Mammary epithelial cell (primary cell): ENCODE results near the gene MSANTD1.

Experiments used
- EZH2 ChIP-seq: IDR thresholded peaks from 2 replicates; pipeline ENCODE4 v1.6.1; 2012; ENCODE audit warnings: low read length, inconsistent platforms, borderline replicate concordance
- TF ChIP-seq, protein P1 (sequence below), 2 donors: IDR thresholded peaks in 1 of 2; conservative IDR thresholded peaks in 1 of 2; 2 replicates each; pipeline ENCODE4 v1.5.1; 2011 to 2012; ENCODE audit warnings: inconsistent platforms in 2 of 2, low read length in 2 of 2, mild to moderate bottlenecking in 2 of 2, control low read depth in 1 of 2, low read depth in 1 of 2; ENCODE audit not compliant: insufficient read depth in 1 of 2; ENCODE audit errors: extremely low read depth in 1 of 2

DNA sequence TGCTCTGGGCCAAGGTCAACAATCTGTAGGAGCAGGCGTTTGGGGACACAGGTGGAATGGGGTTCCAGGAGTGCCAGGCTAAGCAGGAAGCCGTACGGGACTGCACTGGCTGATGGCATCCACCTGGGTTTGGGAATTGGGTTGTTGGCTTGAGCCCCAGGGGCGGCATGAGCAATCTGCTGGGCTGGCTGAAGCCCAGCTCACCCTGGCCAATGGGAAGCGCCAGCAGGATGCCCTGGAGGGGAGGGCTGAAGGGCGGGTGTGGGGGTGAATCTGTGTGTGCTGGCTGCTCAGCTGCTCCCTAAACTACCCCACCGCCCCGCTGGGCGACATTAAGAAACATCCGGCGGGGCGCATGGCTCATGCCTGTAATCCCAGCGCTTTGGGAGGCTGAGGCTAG is 35.0 kb downstream of the MSANTD1 start:
- TF ChIP-seq, protein P1, sequence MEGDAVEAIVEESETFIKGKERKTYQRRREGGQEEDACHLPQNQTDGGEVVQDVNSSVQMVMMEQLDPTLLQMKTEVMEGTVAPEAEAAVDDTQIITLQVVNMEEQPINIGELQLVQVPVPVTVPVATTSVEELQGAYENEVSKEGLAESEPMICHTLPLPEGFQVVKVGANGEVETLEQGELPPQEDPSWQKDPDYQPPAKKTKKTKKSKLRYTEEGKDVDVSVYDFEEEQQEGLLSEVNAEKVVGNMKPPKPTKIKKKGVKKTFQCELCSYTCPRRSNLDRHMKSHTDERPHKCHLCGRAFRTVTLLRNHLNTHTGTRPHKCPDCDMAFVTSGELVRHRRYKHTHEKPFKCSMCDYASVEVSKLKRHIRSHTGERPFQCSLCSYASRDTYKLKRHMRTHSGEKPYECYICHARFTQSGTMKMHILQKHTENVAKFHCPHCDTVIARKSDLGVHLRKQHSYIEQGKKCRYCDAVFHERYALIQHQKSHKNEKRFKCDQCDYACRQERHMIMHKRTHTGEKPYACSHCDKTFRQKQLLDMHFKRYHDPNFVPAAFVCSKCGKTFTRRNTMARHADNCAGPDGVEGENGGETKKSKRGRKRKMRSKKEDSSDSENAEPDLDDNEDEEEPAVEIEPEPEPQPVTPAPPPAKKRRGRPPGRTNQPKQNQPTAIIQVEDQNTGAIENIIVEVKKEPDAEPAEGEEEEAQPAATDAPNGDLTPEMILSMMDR (conservative IDR thresholded peaks at IDR 0.05 in 1 of 2, IDR thresholded peaks at IDR 0.05 in 1 of 2; ENCODE audit: extremely low read depth in 1 of 2, insufficient read depth in 1 of 2, low read depth in 1 of 2, low read length in 2 of 2): no peak
- no peak for TF ChIP-seq EZH2
